Stimulated activated CD4-positive, alpha-beta T cell treated with anti-CD3 and anti-CD28 coated beads, Interleukin-4, amount 100 ng/mL, for 1 hour (primary cell): ENCODE results near the gene ABCF1.

ENCODE experiments used
- DNase-seq: peaks from one replicate; pipeline ENCODE4 v3.0.0-alpha.2; 2020

Gene ABCF1

DNA sequence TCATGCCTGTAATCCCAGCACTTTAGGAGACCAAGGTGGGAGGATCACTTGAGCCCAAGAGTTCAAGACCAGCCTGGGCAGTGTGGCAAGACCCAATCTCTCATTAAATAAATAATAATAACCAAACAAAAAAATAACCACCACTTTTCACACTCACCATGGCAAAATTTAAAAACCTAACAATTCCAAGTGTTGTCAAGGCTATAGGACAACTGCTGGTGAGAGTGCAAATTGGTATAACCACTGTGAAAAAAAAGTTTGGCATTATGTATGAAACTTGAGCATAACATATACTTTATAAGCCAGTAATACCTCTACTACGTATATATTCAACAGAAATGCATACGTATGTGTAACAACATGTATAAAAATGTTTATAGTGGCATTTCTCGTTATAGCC, 10.3 kb upstream of the ABCF1 start:
- DNase-seq = no peak

DNA sequence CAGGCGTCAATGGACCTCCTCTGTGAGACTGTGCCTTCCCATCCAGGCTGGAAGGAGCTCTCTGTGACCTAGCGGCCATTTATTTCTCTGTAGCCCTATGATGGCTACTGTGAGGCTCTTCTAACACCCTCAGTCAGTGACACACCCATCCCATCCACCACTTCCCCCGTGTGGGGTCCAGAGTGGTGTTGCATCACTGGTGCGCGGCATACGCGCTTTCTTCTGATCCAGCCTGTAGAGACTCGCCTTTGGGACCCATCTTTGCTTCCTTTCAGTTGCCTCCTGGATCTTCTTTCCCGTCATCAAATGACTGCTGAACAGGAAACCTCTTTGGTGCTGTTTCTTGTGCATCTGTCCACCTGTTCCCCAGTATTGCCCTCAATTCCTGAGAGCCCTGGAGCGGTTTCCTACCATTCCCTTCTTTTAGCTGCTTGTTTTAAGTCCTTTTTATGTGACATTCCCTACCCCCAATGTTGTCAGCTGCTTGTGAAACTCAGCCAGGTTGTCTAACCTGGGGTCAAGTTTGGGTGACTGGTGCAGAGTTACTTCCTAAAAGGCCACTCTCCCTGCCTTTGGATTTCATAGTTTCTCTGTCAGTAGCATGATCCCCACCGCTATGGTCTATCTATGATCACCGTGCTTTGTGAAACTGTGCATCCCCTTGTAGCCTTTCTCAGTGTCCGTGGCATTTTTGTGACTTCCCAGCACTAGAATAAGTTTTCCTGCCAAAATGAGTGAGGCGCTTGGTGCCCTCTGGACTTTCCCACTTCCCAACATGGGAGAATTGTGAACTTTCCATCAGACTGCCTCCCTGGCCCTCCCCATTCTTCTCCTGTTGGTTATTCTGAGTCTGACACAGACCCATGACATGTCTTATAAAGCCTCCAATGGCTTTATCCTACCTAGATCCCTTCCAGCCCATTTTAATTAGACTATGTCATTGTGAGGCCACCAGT, 8.5 kb upstream of the ABCF1 start:
- no peak for DNase-seq

DNA sequence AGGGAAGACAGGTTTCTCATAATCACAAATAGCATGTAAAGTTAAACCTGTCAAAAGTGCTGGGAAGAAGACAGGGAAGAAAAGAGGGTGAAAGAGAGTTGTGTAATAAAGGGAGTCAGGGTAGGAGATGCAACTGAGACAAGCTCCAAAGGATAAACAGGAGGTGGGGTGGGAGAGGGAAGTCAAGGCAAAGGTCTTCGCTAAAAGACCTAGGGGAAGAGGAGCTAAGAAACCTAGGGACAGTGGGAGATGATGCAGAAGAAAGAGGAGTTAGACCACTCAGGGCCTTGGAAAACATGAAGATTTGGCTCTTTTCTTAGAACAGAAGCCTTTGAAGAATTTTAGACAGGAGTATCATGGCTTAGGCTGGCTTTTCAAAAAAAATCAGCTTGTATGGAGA, 7.1 kb upstream of the ABCF1 start:
- DNase-seq = no peak

DNA sequence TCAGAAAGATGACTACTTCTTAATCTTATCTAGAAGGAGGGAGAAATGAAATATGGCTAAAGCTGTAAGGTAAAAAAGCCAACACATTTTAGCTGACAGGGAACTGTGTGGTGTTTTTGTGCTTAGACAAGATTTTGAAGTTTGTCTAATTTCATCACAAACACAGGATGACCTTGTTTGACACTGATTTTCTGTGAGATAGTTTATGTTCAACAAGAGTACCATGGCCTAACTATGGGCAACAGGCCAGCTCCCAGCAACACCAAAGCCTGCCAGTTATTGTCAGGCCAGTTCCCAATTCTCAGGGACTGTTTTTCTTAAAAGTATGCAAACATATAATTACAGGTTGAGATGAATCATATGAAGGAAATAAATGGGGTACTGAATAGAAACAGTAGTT, 5.5 kb upstream of the ABCF1 start:
- no peak for DNase-seq

DNA sequence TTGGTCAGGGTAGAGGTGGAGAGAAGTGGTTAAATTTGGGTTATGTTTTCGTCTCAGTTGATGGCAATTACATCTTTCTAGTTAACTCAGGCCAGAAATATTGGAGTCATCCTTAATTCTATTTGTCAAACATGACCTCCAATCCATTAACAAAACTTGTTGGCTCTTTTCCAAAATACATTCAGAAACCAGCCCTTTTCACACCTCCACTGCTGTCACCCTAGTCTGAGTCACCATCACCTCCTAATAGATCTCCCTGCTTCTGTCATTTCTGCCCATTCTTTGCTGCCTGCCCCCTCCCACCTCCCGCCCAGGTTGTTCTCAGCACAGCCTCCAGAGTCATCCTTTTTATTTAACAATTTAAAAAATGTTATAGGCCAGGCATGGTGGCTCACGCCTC, 3.0 kb upstream of the ABCF1 start:
- DNase-seq = peak; percentile 51

DNA sequence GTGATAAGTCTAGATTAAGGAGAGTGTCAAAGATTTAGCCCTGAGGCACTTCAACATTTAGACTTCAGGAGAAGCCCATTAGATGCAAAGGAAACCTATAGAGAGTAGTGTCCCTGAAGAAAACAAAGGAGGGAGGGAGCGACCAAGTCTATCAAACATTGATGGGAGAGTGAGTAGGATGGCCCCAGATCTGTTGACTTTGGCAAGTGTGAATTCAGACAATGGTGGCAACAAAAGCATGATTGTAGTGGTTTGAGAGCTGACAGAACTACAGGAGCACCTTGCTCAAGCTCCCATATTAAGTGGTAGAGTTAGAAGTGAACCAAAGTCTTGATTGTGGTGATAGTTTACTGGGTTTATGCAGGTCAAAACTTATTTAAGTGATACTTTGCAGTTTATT, 979 bp upstream of the ABCF1 start:
- no peak for DNase-seq

DNA sequence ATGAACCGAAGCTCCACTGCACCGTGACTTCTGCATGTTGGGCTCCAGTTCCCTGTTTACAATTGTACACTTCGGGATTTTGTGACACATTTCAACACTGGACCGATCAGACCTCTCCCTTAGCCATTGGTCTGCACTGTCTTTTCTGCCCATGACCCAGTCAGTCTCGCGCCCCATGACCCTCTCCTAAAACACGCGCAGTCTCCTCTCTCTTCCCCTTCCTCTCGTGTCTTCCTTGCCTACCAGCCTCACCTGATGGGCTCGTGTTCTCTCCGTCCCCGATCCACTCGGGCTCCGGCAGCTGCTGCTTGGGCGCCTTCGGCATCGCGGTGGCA, 535 bp upstream of the ABCF1 start:
- no peak for DNase-seq

DNA sequence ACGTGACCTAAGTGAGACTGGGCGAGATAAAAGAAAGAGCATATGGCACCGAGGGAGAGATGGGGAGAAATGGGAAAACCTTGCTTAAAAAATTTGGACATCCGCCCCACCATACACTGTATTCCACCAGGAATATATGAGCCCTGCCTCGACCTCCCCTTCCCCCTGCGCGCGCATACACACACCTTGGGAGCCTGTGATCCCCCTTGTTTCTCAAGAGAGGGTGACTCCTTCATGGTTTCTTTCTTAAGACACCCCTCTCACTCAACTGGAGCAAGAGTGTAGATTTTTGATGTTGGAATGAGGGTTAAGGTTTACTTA, 480 bp downstream of the ABCF1 start:
- DNase-seq = no peak

DNA sequence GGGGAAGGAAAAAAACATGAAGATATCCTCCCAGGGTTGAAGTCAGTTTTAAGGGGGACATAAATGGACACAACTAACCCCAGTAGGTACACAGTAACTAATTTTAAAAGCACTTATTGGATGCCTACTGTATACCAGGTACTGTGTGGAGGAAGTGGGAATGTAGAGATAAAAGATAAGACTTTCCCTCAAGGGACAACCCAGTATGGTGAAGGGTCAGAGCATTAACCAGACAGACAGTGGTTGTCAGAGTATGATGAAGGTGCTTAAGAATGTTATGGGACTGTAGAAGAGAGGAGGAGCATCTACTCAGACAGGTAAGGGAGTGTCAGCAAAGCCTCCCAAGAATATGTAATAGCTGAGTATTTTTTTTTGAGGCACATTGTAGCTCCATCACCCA, 906 bp downstream of the ABCF1 start:
- DNase-seq = no peak

DNA sequence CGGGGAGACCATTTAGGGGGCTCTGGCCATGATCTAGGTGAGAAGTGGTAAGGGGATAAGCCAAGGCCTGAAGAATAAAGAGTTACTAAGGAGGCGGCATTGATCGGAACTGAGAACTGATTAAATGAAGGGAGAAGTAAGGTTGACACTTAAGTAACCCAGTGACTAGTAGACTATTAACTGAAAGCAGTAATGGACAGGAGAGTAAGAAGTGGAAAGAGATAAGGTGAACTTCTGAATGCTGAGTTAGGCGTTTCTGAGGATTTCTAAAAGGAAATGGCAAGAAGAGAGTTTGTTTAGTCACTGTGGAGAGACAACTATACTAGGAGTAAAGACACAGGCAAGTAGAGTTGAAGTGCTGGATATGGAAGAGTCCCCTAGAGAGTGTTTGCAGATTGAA, 1.9 kb downstream of the ABCF1 start:
- no peak for DNase-seq

DNA sequence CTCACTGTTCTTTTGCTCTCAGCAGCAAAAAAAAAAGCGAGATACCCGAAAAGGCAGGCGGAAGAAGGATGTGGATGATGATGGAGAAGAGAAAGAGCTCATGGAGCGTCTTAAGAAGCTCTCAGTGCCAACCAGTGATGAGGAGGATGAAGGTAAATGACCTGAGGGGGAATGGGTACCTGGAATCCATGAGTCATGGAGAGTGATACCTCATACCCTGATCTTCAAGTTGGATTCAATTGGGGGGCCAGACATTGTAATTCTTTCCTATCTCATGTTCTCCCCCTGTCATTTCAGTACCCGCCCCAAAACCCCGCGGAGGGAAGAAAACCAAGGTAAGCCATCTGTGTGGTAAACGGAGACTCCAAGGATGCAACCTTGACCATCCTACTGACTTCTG, 6.8 kb downstream of the ABCF1 start:
- DNase-seq = no peak

DNA sequence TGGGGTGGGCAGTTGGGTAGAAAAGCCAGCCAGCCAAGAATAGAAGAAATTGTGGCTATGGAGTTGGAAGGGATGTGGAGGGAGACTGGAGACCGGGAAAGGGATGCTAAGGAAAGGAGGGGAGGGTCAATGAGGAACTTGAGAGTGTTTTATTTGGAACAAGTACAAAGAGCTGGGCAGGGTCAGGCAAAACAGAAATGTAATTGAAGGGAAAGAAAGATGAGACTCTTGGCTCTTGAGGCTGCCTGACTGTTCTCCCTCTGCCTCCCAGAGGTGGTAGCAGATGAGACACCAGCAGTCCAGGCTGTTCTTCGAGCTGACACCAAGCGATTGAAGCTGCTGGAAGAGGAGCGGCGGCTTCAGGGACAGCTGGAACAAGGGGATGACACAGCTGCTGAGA, 12.7 kb downstream of the ABCF1 start:
- DNase-seq = no peak

DNA sequence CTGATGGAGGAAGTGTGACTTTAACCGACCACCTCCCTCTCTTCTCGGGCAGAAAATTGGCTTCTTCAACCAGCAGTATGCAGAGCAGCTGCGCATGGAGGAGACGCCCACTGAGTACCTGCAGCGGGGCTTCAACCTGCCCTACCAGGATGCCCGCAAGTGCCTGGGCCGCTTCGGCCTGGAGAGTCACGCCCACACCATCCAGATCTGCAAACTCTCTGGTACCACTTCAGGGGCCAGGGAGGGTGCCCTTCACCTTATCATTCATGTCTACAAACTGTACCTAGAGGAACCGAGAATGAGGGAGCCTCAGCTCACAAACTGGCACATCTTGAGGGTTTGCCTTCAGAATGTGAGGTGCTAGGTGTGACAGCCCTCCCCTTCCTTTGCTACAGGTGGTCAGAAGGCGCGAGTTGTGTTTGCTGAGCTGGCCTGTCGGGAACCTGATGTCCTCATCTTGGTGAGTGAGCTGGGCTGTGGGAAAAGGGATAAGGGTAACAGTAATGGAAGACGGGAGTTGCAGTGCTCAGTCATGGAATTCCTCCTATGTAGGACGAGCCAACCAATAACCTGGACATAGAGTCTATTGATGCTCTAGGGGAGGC, 18.6 kb downstream of the ABCF1 start:
- no peak for DNase-seq

DNA sequence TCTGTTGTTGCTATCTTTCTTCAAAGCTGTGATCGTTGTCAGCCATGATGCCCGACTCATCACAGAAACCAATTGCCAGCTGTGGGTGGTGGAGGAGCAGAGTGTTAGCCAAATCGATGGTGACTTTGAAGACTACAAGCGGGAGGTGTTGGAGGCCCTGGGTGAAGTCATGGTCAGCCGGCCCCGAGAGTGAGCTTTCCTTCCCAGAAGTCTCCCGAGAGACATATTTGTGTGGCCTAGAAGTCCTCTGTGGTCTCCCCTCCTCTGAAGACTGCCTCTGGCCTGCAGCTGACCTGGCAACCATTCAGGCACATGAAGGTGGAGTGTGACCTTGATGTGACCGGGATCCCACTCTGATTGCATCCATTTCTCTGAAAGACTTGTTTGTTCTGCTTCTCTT, 19.3 kb downstream of the ABCF1 start:
- no peak for DNase-seq

DNA sequence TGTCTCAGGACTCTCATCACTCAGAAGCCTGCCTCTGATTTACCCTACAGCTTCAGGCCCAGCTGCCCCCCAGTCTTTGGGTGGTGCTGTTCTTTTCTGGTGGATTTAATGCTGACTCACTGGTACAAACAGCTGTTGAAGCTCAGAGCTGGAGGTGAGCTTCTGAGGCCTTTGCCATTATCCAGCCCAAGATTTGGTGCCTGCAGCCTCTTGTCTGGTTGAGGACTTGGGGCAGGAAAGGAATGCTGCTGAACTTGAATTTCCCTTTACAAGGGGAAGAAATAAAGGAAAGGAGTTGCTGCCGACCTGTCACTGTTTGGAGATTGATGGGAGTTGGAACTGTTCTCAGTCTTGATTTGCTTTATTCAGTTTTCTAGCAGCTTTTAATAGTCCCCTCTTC, 19.8 kb downstream of the ABCF1 start:
- DNase-seq = no peak

DNA sequence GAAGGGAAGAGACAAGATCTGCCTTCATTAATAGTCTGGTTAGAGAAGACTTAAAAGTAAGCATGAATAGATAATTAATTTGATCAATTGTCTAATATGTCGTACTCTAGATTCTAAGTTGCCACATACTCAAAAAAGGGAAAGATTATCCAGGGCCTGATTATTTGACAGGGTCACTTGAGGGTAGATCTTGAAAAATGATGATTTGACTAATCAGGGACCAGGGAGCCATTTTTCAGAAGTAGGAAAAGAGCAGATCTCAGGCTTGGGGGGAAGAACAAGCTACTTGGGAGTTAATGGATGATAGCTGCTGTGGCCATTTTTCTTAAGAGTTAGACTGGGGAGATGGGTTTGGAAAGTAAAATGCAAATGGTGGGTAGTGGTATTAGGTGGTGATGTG, 21.0 kb downstream of the ABCF1 start:
- no peak for DNase-seq

DNA sequence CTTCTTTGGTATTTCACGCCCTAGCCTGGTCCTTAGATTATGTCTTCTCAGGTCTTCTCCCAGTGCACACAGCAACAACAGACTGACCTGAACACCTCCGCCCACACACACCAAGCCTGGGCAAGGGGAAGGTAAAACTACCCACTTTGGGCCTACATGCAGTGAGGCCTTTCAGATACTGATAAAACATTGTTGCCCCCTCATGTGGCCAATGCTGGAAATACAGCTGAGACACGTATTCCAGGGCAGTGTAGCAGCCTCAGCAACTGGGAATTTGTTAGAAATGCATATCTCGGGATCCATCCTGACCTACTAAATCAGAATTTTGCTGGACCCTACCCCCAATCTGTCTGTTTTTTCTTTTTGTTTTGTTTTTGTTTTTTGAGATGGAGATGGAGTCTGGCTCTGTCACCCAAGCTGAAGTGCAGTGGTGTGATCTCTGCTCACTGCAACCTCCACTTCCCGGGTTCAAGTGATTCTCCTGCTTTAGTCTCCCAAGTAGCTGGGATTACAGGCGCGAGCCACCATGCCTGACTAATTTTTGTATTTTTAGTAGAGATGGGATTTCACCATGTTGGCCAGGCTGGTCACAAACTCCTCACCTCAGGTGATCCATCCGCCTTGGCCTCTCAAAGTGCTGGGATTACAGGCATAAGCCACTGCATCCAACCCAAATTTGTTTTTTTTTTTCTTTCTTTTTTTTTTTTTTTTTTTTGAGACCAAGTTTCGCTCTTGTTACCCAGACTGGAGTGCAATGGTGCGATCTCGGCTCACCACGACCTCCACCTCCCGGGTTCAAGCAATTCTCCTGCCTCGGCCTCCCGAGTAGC, 26.3 kb downstream of the ABCF1 start:
- DNase-seq = peak; percentile 76

DNA sequence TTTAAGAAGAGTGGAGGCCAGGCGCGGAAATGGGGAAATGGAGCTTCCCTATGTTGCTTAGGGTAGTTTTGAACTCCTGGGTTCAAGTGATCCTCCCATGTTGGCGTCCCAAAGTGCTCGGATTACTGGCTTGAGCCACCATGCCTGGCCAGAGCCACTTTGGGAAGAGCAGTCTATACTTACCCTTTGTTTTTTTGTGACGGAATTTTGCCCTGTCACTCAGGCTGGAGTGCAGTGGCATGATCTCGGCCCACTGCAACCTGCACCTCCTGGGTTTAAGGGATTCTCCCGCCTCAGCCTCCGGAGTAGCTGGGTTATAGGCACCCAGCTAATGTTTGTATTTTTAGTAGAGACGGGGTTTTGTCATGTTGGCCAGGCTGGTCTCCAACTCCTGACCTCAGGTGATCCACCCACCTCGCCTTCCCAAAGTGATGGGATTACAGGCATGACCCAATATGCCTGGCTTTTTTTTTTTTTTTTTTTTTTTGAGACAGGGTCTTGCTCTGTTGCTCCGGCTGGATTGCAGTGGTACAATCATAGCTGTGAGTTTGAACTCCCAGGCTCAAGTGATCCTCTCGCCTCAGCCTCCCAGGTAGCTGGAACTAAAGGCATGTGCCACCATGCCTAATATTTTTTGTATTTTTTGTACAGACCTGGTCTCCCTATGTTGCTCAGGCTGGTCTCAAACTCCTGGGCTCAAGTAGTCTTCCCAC, 27.8 kb downstream of the ABCF1 start:
- no peak for DNase-seq

DNA sequence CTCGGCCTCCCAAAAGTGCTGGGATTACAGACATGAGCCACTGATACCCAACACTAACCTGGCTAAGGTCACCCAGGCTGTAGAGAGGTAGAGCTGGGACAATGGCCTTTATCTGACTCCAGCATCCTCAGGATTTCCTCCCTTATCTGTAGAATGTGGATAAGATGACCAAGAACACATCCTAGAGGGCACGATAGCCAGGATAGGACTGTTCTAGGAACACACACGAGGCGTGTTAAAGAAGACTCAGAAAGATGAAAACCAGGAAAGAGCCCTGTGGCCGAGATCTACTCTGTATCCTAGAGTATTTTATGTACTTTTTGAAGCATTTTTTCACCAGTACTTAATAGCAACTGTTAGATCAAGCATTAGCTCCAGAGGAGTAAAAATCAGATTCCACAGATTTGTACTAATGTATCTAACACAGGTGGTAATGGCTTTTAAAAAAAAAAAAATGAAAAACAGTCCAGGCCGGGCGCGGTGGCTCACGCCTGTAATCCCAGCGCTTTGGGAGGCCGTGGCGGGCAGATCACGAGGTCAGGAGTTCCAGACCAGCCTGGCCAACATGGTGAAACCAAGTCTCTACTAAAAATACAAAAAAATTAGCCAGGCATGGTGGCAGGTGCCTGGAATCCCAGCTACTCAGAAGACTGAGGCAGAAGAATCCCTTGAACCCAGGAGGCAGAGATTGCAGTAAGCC, 28.5 kb downstream of the ABCF1 start:
- DNase-seq = no peak

DNA sequence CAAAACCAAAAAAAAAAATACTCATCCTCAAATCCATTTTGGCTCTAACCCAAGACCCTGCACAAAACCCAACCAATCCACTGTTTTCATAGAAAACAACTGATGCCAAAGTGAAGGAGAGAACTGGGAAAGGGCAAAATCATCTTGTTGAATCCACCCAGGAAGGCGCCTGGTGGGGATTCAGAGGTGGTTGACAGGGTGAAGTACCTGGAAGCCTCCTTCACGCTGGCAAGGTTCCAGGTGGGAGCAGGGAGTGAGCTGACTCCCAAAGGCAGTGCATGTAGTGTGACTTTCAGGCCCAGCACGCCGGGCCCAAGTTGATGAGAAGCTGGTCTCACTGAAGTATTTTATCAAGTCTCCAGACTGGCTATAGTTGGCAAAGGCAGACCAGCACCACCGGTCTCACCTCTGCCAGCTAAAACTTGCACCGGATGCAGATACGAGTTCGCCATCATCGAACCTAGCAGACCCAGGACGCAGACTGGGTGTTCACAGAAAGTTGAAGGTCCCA, 29.3 kb downstream of the ABCF1 start:
- DNase-seq = no peak

DNA sequence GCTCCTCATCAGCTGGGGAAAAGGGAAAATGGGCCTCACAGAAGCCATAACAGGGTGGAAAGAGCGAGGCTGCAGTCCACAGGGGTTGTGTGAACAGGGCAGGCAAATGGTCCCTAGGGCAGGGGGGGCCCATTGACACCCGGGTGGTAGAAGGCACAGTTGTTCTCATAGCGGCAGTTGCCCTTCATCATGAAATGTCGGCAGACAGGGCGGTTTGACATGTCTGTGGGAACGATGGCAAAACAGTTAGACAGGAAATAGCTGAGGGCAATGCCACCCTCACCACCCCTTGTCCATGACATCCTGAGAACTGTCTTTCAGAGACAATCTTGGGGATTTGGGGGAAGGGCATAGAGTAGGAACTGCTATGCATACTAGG, 30.2 kb downstream of the ABCF1 start:
- no peak for DNase-seq

DNA sequence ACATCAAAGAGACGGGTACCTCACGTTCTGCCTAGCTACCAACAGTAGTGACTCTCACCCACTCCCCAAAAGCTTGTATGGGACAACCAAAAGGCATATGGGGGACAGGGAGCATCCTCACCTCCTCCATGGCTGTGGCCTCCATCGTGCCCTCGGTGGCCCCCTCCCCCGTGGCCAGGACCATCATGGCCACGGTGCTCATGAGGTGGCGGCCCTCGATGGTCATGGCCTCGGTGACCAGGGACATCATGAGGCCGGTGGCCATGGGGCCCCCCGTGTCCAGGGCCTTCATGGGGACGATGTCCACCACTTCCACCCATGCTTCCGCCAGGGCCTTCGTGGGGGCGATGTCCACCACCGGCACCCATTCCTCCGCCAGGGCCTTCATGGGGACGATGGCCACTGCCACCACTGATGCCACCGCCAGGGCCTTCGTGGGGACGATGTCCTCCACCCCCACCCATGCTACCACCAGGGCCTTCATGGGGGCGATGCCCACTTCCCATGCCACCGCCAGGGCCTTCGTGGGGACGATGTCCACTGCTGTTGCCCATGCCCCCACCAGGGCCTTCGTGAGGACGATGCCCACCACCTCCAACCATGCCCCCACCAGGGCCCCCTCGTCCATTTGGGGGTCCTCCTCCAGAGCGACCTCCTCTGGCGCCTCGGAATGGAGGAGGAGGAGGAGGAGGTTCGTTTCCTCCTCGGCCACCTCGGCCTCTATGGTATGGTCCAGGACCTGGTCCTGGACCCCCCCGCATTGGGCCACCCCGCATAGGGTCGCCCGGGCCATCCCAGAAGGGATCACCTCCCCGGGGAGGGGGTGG, 30.8 kb downstream of the ABCF1 start:
- no peak for DNase-seq
